GM18519 (cell line): ENCODE data around the gene CTNNA2.

Source experiments
- ATAC-seq: cut with Tn5 transposase; IDR thresholded peaks from one replicate; pipeline ENCODE4 v1.9.1; 2021; ENCODE audit warnings: mild to moderate bottlenecking, moderate library complexity; ENCODE audit not compliant: unreplicated experiment, low FRiP score

CTNNA2 gene

GRCh38 chr2:79966882-79967281, 454.0 kb downstream of the CTNNA2 start:
- ATAC-seq = no peak

GRCh38 chr2:79971807-79972206, 459.0 kb downstream of the CTNNA2 start:
- no peak for ATAC-seq

- ATAC-seq = no peak
Measured at GRCh38 chr2:79972661-79973060, 459.8 kb downstream of the CTNNA2 start.

- ATAC-seq = no peak
Measured at GRCh38 chr2:79975791-79976565, 463.1 kb downstream of the CTNNA2 start.

GRCh38 chr2:79977792-79978191, 464.9 kb downstream of the CTNNA2 start:
- ATAC-seq = no peak

GRCh38 chr2:79980116-79980515, 467.3 kb downstream of the CTNNA2 start:
- ATAC-seq = no peak

- ATAC-seq = no peak
Measured at GRCh38 chr2:79980816-79981215, 468.0 kb downstream of the CTNNA2 start.

- ATAC-seq = no peak
Measured at GRCh38 chr2:79981316-79981715, 468.5 kb downstream of the CTNNA2 start.

- ATAC-seq = no peak
Measured at GRCh38 chr2:79982445-79982844, 469.6 kb downstream of the CTNNA2 start.

- ATAC-seq = no peak
Measured at GRCh38 chr2:79984476-79984875, 471.6 kb downstream of the CTNNA2 start.

- no peak for ATAC-seq
Measured at GRCh38 chr2:79985145-79985544, 472.3 kb downstream of the CTNNA2 start.

- no peak for ATAC-seq
Measured at GRCh38 chr2:79985571-79985970, 472.7 kb downstream of the CTNNA2 start.

- no peak for ATAC-seq
Measured at GRCh38 chr2:79993144-79993543, 480.3 kb downstream of the CTNNA2 start.

GRCh38 chr2:79994161-79994560, 481.3 kb downstream of the CTNNA2 start:
- ATAC-seq = no peak

- no peak for ATAC-seq
Measured at GRCh38 chr2:79994965-79995364, 482.1 kb downstream of the CTNNA2 start.

GRCh38 chr2:79996709-79997108, 483.9 kb downstream of the CTNNA2 start:
- no peak for ATAC-seq

GRCh38 chr2:80001701-80002101, 488.9 kb downstream of the CTNNA2 start:
- ATAC-seq = no peak

- ATAC-seq = no peak
Measured at GRCh38 chr2:80002112-80002511, 489.3 kb downstream of the CTNNA2 start.

GRCh38 chr2:80002568-80003157, 489.8 kb downstream of the CTNNA2 start:
- ATAC-seq = no peak

- ATAC-seq = no peak
Measured at GRCh38 chr2:80007777-80008503, 495.1 kb downstream of the CTNNA2 start.

- no peak for ATAC-seq
Measured at GRCh38 chr2:80008596-80008995, 495.7 kb downstream of the CTNNA2 start.

GRCh38 chr2:80009211-80009610, 496.4 kb downstream of the CTNNA2 start:
- no peak for ATAC-seq
